Measurements from ENCODE around the gene ERCC5. TPM values are rescaled to one million over a fixed set of nuclear protein-coding genes. Genes with fewer than 3 reads are reported as not detected.

The ERCC5 gene
- total RNA-seq, 1 donor, result 111 TPM

DNA sequence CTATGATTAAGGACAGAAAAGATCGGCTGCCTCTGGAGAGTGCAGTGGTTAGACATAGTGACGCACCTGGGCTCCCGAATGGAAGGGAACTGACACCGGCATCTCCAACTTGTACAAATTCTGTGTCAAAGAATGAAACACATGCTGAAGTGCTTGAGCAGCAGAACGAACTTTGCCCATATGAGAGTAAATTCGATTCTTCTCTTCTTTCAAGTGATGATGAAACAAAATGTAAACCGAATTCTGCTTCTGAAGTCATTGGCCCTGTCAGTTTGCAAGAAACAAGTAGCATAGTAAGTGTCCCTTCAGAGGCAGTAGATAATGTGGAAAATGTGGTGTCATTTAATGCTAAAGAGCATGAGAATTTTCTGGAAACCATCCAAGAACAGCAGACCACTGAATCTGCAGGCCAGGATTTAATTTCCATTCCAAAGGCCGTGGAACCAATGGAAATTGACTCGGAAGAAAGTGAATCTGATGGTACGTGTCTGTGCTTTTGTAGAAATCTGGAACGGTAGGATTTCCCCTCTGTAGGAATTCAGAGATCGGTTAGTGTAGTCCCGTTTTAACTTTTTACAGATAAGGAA lies 16.9 kb downstream of the ERCC5 start:
- peaks cover 11% of the 10 kb centered on the region for H3K4me1 ChIP-seq (ENCODE audit: insufficient read depth, low read length)
- H3K4me3 ChIP-seq (ENCODE audit: low read length), result no peak overlapping the region
- no peaks in the 10 kb centered on the region for H3K9me3 ChIP-seq (ENCODE audit: low read depth, low read length)
- no peaks in the 10 kb centered on the region for H3K27me3 ChIP-seq (ENCODE audit: insufficient read depth, low read length)

DNA sequence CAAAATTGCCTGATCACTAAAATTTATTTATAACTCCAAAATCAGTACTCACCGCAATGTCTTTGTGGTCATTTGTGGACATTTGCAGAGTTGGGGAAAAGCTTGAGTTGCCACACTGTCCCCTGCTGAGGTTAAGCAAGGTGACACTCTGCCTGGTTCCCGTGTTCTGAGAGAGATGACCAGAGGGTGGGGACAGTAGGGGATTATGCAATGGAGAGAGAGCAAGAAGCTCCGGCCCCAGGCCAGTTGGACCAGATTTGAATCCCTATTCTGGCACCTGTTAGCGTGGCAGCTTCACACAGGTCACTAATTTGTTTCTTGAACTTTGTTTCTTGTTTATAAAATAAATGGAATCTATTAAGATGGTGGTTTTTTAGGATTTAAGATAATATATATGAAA lies 17.8 kb downstream of the ERCC5 start:
- H3K9me3 ChIP-seq (ENCODE audit: low read depth, low read length), result no peaks in the 10 kb centered on the region
- H3K27me3 ChIP-seq (ENCODE audit: insufficient read depth, low read length), result no peaks in the 10 kb centered on the region
- peaks cover 11% of the 10 kb centered on the region for H3K4me1 ChIP-seq (ENCODE audit: insufficient read depth, low read length)
- H3K4me3 ChIP-seq (ENCODE audit: low read length), result no peak overlapping the region

DNA sequence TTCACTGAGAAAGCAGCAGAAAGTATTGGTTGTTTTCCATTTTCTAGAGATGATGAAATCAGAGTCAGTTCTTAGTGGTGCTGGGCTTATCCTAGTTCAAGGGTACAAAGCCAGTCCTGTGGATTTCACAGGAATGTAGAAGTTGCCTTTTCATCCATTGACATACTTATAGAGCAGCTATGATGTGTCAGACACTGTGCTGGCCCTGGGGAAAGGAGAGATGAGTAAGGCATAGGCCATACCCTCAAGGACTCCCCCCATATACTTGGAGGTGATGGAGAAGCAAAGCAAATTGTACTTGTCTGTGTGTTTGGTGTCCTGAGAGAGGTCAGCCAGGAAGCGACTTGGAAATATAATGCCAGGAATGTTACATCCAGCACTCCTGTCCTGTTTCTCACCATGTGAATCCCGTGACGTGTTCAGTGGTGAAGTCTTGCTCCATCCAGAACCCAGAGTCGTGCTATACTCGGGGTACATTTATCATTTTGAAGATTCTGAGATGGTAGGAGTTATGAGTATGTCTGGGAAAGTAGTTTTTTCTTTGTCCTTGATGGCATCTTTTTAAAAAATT lies 22.6 kb downstream of the ERCC5 start:
- H3K9me3 ChIP-seq (ENCODE audit: low read depth, low read length), result no peaks in the 10 kb centered on the region
- no peak overlapping the region for H3K4me3 ChIP-seq (ENCODE audit: low read length)
- H3K27me3 ChIP-seq (ENCODE audit: insufficient read depth, low read length), result no peaks in the 10 kb centered on the region
- peaks cover 15% of the 10 kb centered on the region for H3K4me1 ChIP-seq (ENCODE audit: insufficient read depth, low read length)

DNA sequence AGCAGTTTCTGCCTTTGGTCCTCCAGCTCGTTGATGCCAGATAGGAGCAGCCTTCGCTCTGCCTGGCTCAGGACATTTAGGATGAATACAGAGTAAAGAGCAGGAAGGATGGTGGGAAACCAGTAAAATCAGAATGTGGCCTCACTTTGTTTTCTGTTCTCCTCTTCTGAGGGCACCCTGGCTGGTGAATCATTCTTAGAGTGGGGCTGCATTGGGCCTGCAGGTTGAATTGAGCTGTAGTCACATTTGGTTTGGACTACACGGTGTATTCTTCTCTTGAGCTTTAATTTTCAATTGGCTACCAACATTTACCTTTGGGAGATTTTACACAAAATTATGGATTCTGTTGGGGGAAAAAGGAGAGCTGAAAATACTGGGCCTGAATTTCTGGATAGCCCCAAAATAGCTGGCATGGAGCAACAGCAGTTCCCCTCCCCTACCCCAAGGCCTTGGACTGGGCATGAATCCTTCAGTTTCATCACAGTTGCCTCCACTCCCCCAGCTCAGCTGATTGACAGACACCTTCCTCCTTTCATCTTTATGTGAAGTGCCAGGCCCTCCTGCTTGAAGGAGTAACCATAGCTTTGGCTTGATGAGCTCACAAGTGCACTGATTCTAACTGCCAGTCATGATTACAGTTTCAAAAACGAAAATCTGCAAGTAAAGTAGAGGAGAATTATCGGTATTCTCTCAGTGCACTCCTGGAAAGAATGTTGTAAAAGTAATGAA lies 24.3 kb downstream of the ERCC5 start:
- Histone ChIP-seq H3K27me3 (ENCODE audit: insufficient read depth, low read length) (no peaks in the 10 kb centered on the region), H3K4me3 (ENCODE audit: low read length) (no peak overlapping the region), H3K4me1 (ENCODE audit: insufficient read depth, low read length) (peaks cover 4% of the 10 kb centered on the region), H3K9me3 (ENCODE audit: low read depth, low read length) (no peaks in the 10 kb centered on the region)

DNA sequence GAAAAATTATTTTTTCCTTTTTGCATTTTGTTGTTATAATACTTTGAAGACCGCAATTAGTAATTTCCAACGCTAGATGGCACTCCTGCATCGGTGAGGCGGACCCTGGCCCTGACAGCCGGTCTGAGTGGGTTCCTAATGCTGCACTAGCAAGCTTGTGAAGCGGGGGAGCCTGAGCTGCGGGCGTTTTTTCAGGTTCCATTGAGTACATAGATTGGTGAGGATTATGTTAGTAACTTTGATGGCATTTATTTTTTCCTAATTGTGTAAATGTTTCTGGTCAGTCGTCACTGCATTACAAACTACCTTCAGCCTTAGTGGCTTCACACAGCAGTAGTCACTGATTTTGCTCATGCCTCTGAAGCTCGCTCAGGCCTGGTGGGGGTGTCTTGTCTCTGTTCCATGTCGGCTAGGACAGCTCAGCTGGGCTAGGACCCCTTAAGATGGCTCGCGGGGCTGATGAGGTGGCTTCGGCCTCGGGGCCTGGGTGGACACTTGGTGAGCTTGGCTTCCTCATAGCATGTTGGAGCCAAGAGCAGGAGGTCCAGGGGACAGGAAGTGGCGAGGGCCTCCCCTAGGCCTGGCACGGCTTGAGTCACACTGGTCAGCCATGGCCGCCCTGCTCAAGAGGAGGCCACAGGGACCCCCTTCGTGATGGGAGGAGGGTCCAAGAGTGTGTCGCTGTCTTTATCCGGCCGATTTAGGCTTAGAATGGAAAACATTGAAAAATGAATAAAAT lies 25.0 kb downstream of the ERCC5 start:
- no peaks in the 10 kb centered on the region for H3K9me3 ChIP-seq (ENCODE audit: low read depth, low read length)

DNA sequence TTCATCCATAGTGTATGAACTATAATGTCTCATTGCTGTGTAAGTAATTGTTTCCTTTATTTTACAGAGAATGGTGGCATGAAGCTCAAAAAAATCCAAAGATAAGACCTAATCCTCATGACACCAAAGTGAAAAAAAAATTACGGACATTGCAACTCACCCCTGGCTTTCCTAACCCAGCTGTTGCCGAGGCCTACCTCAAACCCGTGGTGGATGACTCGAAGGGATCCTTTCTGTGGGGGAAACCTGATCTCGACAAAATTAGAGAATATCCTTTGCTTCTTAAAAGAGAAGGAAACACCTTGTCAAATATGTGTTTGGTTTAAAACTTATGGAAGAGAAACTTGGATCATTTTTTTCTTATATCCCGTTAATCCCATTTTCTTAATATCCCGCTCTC lies 26.3 kb downstream of the ERCC5 start:
- Histone ChIP-seq H3K4me1 (ENCODE audit: insufficient read depth, low read length) (peaks cover 4% of the 10 kb centered on the region), H3K9me3 (ENCODE audit: low read depth, low read length) (no peaks in the 10 kb centered on the region), H3K27me3 (ENCODE audit: insufficient read depth, low read length) (no peaks in the 10 kb centered on the region), H3K4me3 (ENCODE audit: low read length) (no peak overlapping the region)

More for the DNA sequence above, 25.0 kb downstream of the ERCC5 start:
- no peaks in the 10 kb centered on the region for H3K27me3 ChIP-seq (ENCODE audit: insufficient read depth, low read length)
- peaks cover 4% of the 10 kb centered on the region for H3K4me1 ChIP-seq (ENCODE audit: insufficient read depth, low read length)
- H3K4me3 ChIP-seq (ENCODE audit: low read length), result no peak overlapping the region

DNA sequence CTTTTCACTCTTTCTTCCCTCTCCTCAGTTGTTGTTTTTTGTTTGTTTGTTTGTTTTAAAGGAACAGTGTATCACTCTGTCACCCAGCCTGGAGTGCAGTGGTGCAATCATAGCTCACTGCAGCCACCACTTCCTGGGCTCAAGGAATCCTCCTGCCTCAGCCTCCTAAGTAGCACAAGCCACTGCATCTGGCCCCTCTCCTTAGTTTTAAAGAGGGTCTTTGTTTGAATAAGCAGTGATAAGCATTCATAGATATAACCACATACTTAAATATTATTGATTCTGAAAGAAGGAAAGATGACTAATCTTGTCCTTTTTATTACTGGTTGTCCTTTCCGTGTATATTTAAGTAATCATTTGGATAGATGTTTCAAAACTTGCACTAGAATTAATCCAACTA lies 26.7 kb downstream of the ERCC5 start:
- H3K9me3 ChIP-seq (ENCODE audit: low read depth, low read length), result no peaks in the 10 kb centered on the region
- H3K4me3 ChIP-seq (ENCODE audit: low read length), result no peak overlapping the region
- no peaks in the 10 kb centered on the region for H3K27me3 ChIP-seq (ENCODE audit: insufficient read depth, low read length)
- H3K4me1 ChIP-seq (ENCODE audit: insufficient read depth, low read length), result peaks cover 4% of the 10 kb centered on the region

DNA sequence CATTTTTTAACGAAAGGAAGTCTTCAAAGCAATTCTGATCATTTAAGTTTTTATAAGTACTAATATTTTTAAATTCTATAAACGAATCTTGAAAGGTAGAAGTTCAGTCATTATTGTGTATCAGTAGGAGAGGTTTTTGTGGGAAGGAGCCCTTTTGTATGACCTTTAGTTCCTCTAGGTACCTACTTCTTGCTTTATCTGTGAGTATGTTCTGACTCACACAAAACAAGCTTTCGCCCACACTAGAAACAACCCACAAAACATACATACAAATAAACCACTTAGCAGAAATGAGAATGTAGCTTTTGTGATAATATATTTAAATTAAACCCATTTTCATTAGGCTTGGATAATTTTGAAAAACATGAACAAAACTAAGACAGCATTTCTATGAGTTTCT lies 27.8 kb downstream of the ERCC5 start:
- no peak overlapping the region for H3K4me3 ChIP-seq (ENCODE audit: low read length)
- H3K4me1 ChIP-seq (ENCODE audit: insufficient read depth, low read length), result peaks cover 4% of the 10 kb centered on the region
- no peaks in the 10 kb centered on the region for H3K27me3 ChIP-seq (ENCODE audit: insufficient read depth, low read length)
- no peaks in the 10 kb centered on the region for H3K9me3 ChIP-seq (ENCODE audit: low read depth, low read length)

DNA sequence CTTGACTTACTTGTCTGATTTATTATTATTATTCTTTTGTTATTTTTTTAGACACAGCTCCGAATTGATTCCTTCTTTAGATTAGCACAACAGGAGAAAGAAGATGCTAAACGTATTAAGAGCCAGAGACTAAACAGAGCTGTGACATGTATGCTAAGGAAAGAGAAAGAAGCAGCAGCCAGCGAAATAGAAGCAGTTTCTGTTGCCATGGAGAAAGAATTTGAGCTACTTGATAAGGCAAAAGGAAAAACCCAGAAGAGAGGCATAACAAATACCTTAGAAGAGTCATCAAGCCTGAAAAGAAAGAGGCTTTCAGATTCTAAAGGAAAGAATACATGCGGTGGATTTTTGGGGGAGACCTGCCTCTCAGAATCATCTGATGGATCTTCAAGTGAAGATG lies 29.4 kb downstream of the ERCC5 start:
- Histone ChIP-seq H3K9me3 (ENCODE audit: low read depth, low read length) (no peaks in the 10 kb centered on the region), H3K4me1 (ENCODE audit: insufficient read depth, low read length) (peaks cover 4% of the 10 kb centered on the region), H3K4me3 (ENCODE audit: low read length) (no peak overlapping the region), H3K27me3 (ENCODE audit: insufficient read depth, low read length) (no peaks in the 10 kb centered on the region)

DNA sequence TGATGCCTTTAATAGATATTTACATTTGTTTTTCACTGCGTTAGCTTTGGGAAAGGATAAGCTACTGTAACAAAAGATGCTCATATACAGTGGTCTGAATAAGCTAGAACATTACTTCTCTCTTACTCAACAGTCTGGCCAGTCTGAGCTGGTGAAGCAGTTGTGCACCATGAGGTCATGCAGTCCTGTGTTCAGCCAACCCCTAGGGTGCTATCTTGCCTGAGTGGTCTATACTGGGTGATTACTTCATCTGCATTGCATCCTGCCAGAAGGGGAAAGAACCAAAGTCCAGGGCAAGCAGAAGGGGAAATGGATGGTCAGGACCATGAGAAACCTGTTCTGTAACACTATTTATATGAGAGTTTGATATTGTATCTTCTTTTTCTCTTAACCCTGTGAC lies 31.5 kb downstream of the ERCC5 start:
- Histone ChIP-seq H3K27me3 (ENCODE audit: insufficient read depth, low read length) (no peaks in the 10 kb centered on the region), H3K9me3 (ENCODE audit: low read depth, low read length) (no peaks in the 10 kb centered on the region)

DNA sequence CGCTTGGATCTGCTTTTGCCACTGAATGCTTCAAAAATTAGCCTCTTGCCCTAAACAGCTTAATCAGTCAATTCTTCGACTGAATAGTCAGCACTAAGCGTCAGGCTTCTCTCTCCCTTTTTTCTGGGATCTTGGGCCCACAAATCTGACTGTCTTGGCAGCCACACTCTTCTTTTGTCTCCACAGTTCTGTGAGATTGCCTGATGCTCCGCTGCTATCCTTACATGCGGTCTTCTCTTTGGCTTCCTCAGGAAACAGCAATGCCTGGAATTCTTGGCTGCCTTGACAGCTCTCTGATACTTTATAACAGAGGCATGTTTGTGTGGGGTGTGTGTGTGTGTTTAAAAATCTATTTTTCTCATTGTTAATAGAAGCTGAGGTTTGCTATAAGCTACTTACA lies 32.6 kb downstream of the ERCC5 start:
- H3K4me1 ChIP-seq (ENCODE audit: insufficient read depth, low read length), result no peaks in the 10 kb centered on the region
- H3K9me3 ChIP-seq (ENCODE audit: low read depth, low read length), result no peaks in the 10 kb centered on the region
- H3K4me3 ChIP-seq (ENCODE audit: low read length), result no peak overlapping the region
- H3K27me3 ChIP-seq (ENCODE audit: insufficient read depth, low read length), result no peaks in the 10 kb centered on the region

More for the DNA sequence above, 31.5 kb downstream of the ERCC5 start:
- Histone ChIP-seq H3K4me1 (ENCODE audit: insufficient read depth, low read length) (no peaks in the 10 kb centered on the region), H3K4me3 (ENCODE audit: low read length) (no peak overlapping the region)

DNA sequence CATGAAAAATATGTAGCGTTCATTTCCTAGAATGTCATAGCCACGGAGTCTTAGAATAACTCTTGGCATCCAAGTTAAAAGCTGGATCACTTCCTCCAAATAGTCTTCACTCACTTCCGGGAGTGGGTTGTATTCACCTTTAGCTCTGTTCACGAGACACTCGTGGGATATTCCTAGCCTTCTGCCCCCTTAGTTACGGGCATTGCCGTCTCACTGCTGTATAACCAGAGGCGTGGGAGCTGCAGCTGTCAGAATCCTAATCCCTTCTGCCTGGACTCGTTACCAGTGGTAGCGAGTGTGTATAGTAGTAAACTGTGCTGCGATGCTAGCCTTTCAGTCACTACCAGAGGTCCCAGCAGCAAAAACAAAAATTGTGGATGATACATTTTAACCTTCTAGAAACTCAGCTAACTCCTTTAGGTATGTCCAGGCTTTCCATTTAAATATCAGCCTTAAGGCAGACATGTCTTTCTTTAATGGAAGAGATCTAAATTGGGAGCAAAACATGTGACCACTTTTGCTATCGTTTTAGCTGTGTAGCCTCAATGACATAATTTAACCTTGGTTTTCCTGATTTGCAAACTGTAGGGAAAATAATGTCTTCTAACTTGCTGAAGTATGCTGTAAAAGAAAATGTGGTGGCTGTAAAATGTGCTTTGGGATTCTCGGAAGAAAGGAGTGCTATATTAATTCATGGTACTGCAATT lies 34.1 kb downstream of the ERCC5 start:
- H3K9me3 ChIP-seq (ENCODE audit: low read depth, low read length), result no peaks in the 10 kb centered on the region
- H3K27me3 ChIP-seq (ENCODE audit: insufficient read depth, low read length), result no peaks in the 10 kb centered on the region
- no peak overlapping the region for H3K4me3 ChIP-seq (ENCODE audit: low read length)
- H3K4me1 ChIP-seq (ENCODE audit: insufficient read depth, low read length), result no peaks in the 10 kb centered on the region

DNA sequence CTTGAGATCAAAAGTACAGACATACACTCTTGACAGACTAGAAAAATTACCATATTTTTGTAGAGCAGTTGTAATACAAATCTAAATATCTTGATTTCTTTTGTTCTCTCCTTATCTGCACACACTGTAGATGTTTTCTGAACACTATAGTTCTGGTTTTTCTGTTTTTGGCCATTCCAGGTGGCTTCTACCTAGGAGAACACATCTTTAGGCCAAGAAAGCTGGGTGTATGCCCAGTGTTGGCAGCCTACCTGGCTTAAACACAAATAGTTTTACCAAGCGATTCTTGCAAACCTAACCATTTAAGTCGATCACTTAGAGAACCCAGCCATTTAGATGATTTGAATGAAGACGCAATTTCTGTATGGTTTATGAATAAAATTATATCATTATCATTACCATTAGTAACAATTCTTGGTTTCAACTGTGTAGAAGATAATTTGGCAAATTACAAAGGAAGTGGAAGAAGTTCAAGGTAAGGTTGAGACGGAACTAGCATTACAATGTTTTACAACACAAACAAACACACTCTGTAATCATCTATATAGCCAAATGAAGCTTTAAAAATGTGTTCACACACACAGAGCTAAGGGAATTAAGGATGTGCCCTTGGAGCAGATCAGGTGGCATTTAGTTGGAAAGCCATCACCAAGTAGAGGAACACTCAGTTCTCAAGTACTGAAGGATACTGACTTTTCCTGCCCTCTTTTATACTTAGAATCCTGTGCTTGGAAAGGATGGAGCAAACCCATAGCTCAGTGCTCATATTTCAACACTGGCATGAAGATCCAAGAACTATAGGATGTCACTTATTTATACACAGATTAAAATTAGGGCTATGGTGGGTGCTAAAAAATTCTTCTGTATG lies 36.2 kb downstream of the ERCC5 start:
- H3K4me1 ChIP-seq (ENCODE audit: insufficient read depth, low read length), result no peaks in the 10 kb centered on the region
- no peak overlapping the region for H3K4me3 ChIP-seq (ENCODE audit: low read length)
- H3K27me3 ChIP-seq (ENCODE audit: insufficient read depth, low read length), result no peaks in the 10 kb centered on the region
- H3K9me3 ChIP-seq (ENCODE audit: low read depth, low read length), result no peaks in the 10 kb centered on the region

DNA sequence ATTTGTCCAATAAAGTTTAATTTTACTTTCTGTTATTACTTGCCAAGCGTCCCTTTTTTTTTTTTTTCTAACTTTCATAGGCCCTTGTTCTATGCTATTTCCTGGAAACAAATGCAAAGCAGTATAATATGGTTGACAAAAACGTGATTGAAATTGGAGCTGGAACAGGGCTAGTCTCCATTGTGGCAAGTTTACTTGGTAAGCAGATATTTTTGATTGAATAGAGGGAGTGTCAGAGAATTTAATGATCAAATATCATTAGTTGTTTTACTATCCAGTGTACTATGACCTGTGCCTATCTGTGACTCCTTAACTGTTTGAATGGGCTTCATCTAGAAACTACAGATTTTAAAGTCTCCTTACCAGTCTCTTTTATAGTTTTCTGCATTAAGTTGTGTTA lies 46.7 kb downstream of the ERCC5 start:
- no peaks in the 10 kb centered on the region for H3K27me3 ChIP-seq (ENCODE audit: insufficient read depth, low read length)
- no peak overlapping the region for H3K4me3 ChIP-seq (ENCODE audit: low read length)
- H3K4me1 ChIP-seq (ENCODE audit: insufficient read depth, low read length), result no peaks in the 10 kb centered on the region
- H3K9me3 ChIP-seq (ENCODE audit: low read depth, low read length), result no peaks in the 10 kb centered on the region
